ENCODE results near the gene IFTAP.

The IFTAP gene

GRCh38 chr11:36702330-36703054 is 108.2 kb downstream of the IFTAP start:
- Histone ChIP-seq H3K36me3 (no peaks in the 10 kb centered on the region), H3K4me3 (ENCODE audit: low read depth in 1 of 2, low read length in 1 of 2) (no peak overlapping the region), H3K4me1 (ENCODE audit: control insufficient read depth in 1 of 2, insufficient read depth in 1 of 2, low read depth in 1 of 2, low read length in 1 of 2) (no peaks in the 10 kb centered on the region), H3K27me3 (peaks cover 16% of the 10 kb centered on the region), H3K9me3 (no peaks in the 10 kb centered on the region), H3K27ac (no peak overlapping the region)
- TF ChIP-seq, protein P1, sequence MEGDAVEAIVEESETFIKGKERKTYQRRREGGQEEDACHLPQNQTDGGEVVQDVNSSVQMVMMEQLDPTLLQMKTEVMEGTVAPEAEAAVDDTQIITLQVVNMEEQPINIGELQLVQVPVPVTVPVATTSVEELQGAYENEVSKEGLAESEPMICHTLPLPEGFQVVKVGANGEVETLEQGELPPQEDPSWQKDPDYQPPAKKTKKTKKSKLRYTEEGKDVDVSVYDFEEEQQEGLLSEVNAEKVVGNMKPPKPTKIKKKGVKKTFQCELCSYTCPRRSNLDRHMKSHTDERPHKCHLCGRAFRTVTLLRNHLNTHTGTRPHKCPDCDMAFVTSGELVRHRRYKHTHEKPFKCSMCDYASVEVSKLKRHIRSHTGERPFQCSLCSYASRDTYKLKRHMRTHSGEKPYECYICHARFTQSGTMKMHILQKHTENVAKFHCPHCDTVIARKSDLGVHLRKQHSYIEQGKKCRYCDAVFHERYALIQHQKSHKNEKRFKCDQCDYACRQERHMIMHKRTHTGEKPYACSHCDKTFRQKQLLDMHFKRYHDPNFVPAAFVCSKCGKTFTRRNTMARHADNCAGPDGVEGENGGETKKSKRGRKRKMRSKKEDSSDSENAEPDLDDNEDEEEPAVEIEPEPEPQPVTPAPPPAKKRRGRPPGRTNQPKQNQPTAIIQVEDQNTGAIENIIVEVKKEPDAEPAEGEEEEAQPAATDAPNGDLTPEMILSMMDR (IDR thresholded peaks at IDR 0.05) = no peak

DNA sequence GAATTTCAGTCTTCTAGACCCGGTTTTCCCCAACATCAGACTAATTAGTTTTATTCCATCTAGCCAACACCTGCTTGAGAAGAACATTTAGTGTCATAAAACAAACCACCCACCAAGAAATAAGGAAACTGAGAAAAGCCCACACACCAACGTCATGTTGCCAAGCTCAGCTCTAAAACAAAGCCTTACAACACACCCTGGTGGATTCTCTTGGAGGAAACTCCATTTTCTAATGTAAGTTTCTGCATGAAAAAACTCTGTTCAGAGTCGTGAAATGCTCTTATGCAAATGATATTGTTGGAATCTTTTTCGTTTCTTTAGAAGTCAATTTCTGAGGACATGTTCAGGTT is 108.7 kb downstream of the IFTAP start:
- H3K4me3 ChIP-seq (ENCODE audit: low read depth in 1 of 2, low read length in 1 of 2) = no peak overlapping the region
- TF ChIP-seq, protein P1 (IDR thresholded peaks at IDR 0.05) = no peak

More for the DNA sequence above, 108.7 kb downstream of the IFTAP start:
- Histone ChIP-seq H3K27ac (no peak overlapping the region), H3K27me3 (peaks cover 17% of the 10 kb centered on the region), H3K9me3 (no peaks in the 10 kb centered on the region), H3K4me1 (ENCODE audit: control insufficient read depth in 1 of 2, insufficient read depth in 1 of 2, low read depth in 1 of 2, low read length in 1 of 2) (no peaks in the 10 kb centered on the region), H3K36me3 (no peaks in the 10 kb centered on the region)
